T-helper 17 cell (primary cell): ENCODE measurements around the gene AHDC1. TPM values are rescaled to one million over a fixed set of nuclear protein-coding genes. Genes with fewer than 3 reads are reported as not detected.
"Not testable (repeated sequence)": the region's sequence is repeated elsewhere in the genome, so short reads cannot be mapped to it uniquely, and the experiment has no call there.

Experiments used
- ATAC-seq: fragments of 150-1000 bp; cut with Tn5 transposase; 2 replicates; pipeline ENCODE4 v1.10.0; 2021; ENCODE audit warnings: mild to moderate bottlenecking, moderate library complexity
- DNase-seq, 3 donors: peaks; one replicate each; pipeline versions ENCODE4 v3.0.0 to v3.0.0-alpha.2; 2020 to 2021
- H3K9me3 ChIP-seq: one replicate; pipeline ENCODE4 v1.7.0; 2013; ENCODE audit warnings: low read length, mild to moderate bottlenecking; ENCODE audit not compliant: control insufficient read depth, poor library complexity, severe bottlenecking
- H3K27ac Mint-ChIP-seq: one replicate; pipeline ENCODE4 v1.8.0; 2022; ENCODE audit warnings: mild to moderate bottlenecking, moderate library complexity, mixed read lengths
- H3K27me3 Mint-ChIP-seq: one replicate; pipeline ENCODE4 v1.8.0; 2022; ENCODE audit warnings: mixed read lengths
- H3K36me3 Mint-ChIP-seq: one replicate; pipeline ENCODE4 v1.8.0; 2022; ENCODE audit warnings: low read depth, mixed read lengths
- H3K4me1 Mint-ChIP-seq: one replicate; pipeline ENCODE4 v1.8.0; 2022; ENCODE audit warnings: mild to moderate bottlenecking, mixed read lengths
- H3K4me3 Mint-ChIP-seq: one replicate; pipeline ENCODE4 v1.8.0; 2022; ENCODE audit warnings: mild to moderate bottlenecking, moderate library complexity, mixed read lengths
- total RNA-seq, 4 donors: library from RNA in 2 of 4; stranded (reverse) in 2 of 4; gene quantifications; one replicate each; pipeline ENCODE4 v1.2.3 and lab custom pipeline; 2022 to 2026

The AHDC1 gene
- total RNA-seq, 2 donors from 2014 or later: 15.9 to 18.7 TPM

- Mint-ChIP-seq H3K27ac (peak overlapping the region; percentile 11), H3K4me3 (no peak overlapping the region), H3K27me3 (peaks cover 2% of the 10 kb centered on the region), H3K4me1 (no peaks in the 10 kb centered on the region), H3K36me3 (no peaks in the 10 kb centered on the region)
- DNase-seq: no peak
- no peaks in the 10 kb centered on the region for H3K9me3 ChIP-seq
- ATAC-seq: no peak
Measured at GRCh38 chr1:27503844-27504587, 99.9 kb downstream of the AHDC1 start.

GRCh38 chr1:27503033-27503432 lies 100.9 kb downstream of the AHDC1 start:
- Mint-ChIP-seq H3K4me3 (no peak overlapping the region), H3K27ac (no peak overlapping the region), H3K27me3 (peaks cover 6% of the 10 kb centered on the region), H3K4me1 (no peaks in the 10 kb centered on the region), H3K36me3 (no peaks in the 10 kb centered on the region)
- ATAC-seq: no peak
- no peak for DNase-seq
- H3K9me3 ChIP-seq: no peaks in the 10 kb centered on the region

DNA sequence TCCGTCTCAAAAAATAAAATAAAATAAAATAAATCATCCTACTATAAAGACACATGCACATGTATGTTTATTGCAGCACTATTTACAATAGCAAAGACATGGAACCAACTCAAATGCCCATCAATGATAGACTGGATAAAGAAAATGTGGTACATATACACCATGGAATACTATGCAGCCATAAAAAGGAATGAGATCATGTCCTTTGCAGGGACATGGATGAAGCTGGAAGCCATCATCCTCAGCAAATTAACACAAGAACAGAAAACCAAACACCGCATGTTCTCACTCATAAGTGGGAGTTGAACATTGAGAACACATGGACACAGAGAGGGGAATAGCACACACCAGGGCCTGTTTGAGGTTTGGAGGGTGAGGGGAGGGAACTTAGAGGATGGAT lies 102.8 kb downstream of the AHDC1 start:
- not testable (repeated sequence) for H3K4me1 Mint-ChIP-seq, H3K9me3 ChIP-seq, H3K36me3 Mint-ChIP-seq, H3K27me3 Mint-ChIP-seq, H3K27ac Mint-ChIP-seq, ATAC-seq, DNase-seq, H3K4me3 Mint-ChIP-seq

DNA sequence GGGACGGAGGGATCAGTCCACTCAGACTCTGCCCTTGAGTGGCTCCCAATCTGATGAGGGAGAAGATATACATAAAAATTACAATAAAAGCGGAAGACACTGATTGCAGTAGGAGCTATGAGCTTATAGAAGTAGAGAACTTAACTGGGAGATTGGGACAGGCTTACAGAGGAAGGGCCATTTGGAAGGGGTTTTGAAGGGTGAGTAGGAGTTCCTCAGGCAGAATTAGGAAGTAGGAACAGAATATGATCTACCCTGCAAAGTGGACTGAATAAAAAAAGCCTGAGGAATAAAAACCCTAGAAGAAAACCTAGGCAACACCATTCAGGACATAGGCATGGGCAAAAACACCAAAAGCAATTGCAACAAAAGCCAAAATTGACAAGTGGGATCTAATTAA lies 104.8 kb downstream of the AHDC1 start:
- Mint-ChIP-seq H3K4me3 (no peak overlapping the region), H3K27ac (no peak overlapping the region), H3K27me3 (peaks cover 6% of the 10 kb centered on the region), H3K4me1 (no peaks in the 10 kb centered on the region), H3K36me3 (no peaks in the 10 kb centered on the region)
- DNase-seq (no peak), ATAC-seq (no peak)
- no peaks in the 10 kb centered on the region for H3K9me3 ChIP-seq

- no peak overlapping the region for H3K4me3 Mint-ChIP-seq
Measured at GRCh38 chr1:27496604-27497155, 107.3 kb downstream of the AHDC1 start.

DNA sequence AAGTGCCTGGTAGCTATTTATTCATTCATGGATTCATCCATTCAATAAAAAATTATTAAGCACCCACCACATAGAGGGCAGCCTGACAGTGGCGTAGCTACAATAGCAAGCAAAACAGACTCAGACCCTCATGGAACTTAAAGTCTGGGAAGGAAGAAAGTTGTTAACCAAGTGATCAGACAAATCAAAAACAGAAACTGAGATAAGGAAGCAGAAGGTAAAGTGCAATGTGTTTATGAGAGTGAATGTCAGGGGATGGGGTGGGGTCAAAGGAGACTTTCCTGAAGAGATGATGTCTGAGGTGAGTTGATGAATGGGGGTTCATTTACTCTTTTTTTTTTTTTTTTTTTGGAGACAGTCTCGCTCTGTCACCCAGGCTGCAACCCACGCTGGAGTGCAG lies 111.1 kb downstream of the AHDC1 start:
- Mint-ChIP-seq H3K36me3 (peaks cover 2% of the 10 kb centered on the region), H3K27me3 (no peaks in the 10 kb centered on the region), H3K27ac (no peak overlapping the region), H3K4me1 (peaks cover 26% of the 10 kb centered on the region), H3K4me3 (no peak overlapping the region)
- no peak for DNase-seq
- ATAC-seq: no peak
- no peaks in the 10 kb centered on the region for H3K9me3 ChIP-seq

More at GRCh38 chr1:27496604-27497155, 107.3 kb downstream of the AHDC1 start:
- no peak for ATAC-seq
- Mint-ChIP-seq H3K27ac (no peak overlapping the region), H3K36me3 (no peaks in the 10 kb centered on the region), H3K27me3 (peaks cover 6% of the 10 kb centered on the region), H3K4me1 (peaks cover 2% of the 10 kb centered on the region)
- H3K9me3 ChIP-seq: no peaks in the 10 kb centered on the region
- no peak for DNase-seq

DNA sequence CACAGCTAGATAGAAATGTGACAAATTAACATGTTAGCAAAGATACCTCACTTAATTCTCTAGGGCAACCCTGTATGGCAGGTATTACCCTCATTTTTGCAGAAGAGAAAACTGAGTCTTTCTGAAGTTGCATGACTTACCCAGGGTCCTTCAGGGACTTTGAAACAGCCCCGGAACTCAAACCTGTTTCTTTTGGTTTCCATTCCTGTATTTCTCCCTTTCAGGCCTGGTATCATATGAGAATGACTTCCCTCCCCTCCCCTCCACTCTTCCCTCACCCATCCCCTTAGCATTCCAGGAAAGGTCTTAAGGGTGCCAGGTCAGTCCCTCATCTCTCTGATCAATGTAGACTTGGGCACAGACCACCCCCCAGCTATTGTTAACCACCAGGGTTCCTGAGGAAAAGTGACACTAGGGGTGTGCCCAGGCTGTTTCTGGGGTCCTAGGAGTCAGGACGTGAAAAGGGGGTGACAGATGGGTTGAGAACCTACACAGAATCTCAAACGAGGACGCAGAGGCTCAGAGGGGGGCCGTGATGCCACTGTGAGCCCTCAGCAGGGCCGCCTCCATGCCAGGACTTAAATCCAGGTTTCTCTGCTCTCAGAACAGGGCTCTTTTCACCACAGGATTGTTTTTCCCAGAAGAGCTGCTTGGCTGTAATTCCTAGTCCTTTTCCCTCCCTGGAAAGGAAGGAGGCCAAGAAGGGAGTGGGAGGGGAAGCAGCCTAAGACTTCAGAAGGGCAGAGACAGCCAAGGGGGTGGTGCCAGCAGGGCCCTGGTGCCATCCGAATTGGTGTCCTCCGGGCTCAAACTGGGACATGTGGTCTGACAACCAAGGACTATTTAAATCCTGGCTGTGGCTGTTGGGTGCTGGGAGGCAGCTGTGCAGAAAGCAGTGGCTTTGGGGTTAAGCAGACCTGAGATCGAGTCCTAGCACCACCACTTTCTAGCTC lies 111.9 kb downstream of the AHDC1 start:
- no peaks in the 10 kb centered on the region for H3K9me3 ChIP-seq
- Mint-ChIP-seq H3K4me1 (peaks cover 26% of the 10 kb centered on the region), H3K27ac (no peak overlapping the region), H3K4me3 (peak overlapping the region; percentile 57), H3K27me3 (no peaks in the 10 kb centered on the region), H3K36me3 (peaks cover 2% of the 10 kb centered on the region)
- DNase-seq (no peak), ATAC-seq (no peak)

GRCh38 chr1:27489973-27490741 lies 113.8 kb downstream of the AHDC1 start, which contains the start of gene WASF2:
WASF2 (minus strand) TSS chr1:27490167; CDS start chr1:27428890, 61,277 bp downstream.
- DNase-seq: peak; percentile 94 to 96 (median 95)

DNA sequence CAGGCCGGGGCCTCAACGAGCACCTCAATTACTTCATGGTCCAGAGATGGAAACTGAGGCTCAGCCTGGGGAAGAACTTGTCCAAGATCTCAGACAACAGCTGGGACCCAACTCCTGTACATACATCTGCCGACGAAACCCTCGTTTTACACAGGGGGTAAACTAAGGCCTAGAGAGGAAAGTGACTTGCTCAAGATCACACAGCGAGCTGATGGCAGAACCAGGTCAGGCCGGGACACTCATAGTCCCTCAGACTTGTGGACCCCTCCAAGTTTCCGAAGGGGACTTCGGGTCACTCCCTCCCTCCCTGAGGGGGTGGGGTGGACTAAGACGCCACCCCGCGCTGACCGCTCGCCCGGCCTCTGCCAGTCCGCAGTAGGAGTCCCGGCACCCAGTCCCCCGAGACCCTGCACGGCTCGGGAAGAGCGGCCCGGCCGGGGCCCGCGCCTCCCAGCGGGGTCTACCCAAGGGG lies 114.4 kb downstream of the AHDC1 start:
- no peaks in the 10 kb centered on the region for H3K27me3 Mint-ChIP-seq
- peaks cover 29% of the 10 kb centered on the region for H3K4me1 Mint-ChIP-seq
- peak overlapping the region; percentile 97 for H3K27ac Mint-ChIP-seq
- H3K36me3 Mint-ChIP-seq: peaks cover 2% of the 10 kb centered on the region
- ATAC-seq: peak; percentile 18
- H3K4me3 Mint-ChIP-seq: peak overlapping the region; percentile 98
- no peaks in the 10 kb centered on the region for H3K9me3 ChIP-seq
- DNase-seq: peak in 2 of 3 donors; percentile 12 to 13

More at GRCh38 chr1:27489973-27490741, 113.8 kb downstream of the AHDC1 start, which contains the start of gene WASF2:
- ATAC-seq: peak; percentile 96
- peaks cover 2% of the 10 kb centered on the region for H3K36me3 Mint-ChIP-seq
- no peaks in the 10 kb centered on the region for H3K27me3 Mint-ChIP-seq
- H3K27ac Mint-ChIP-seq: peak within 1 kb of the TSS; percentile 97
- H3K9me3 ChIP-seq: no peaks in the 10 kb centered on the region
- peaks cover 29% of the 10 kb centered on the region for H3K4me1 Mint-ChIP-seq
- peak within 1 kb of the TSS; percentile 98 for H3K4me3 Mint-ChIP-seq

DNA sequence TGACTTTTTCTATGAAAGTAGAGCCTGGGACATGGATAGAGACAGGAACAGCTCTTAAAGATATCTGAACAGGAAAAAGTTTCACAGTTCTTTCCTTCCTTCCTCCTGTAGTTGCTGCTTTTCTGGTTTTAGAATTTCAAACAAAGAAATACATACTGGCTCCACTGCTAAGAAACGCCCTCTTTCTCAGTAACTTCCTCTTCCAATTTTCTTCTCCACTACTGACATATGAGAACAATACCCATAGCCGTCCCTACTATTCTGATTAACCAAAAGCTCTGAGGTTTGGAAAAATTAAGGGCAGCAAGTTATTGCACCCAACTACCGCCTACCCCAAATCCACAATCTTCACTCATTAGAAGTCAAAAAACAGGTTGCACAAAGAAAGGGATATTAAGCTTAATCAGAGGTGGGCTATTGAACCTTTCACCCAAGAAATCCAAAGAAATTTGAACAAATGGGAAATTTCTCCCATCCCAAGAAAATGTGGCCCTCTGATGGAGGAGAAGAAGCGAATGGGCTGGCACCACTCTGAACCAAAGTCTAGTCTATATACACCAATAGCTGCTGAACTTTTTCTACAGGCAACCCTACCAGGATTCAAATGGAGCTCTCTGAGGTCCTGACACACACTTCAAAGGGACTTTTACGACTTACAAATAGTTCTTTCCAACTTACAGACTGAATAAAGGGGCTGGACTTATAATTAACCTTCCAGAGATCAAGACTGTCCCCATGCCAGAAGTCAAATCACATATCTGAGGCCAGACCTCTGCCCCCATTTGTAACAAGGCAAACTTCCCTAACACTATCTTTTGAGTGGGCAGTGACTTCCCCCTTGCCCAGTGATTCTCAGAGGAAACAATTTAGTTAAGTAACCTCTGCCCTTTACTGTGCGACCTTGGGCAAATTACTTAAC lies 115.7 kb downstream of the AHDC1 start:
- DNase-seq: no peak
- H3K4me3 Mint-ChIP-seq: peak overlapping the region; percentile 98
- peaks cover 35% of the 10 kb centered on the region for H3K4me1 Mint-ChIP-seq

DNA sequence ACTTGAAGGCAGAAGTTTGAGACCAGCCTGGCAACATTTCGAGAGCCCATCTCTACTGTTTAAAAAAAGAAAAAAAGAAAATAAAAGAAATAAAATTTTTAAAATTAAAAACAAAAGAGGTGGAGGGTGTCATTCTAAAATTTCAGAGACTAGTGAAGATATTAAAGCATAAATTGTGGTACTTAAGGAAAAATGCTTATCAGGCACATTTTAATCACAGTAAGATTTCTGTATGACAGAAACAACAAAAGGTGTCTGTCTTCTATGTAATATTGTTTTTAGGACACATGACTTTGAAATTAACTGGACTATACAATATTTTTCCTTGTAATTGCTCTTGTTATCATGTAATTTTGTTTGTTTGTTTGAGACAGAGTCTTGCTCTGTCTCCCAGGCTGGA lies 118.6 kb downstream of the AHDC1 start:
- Mint-ChIP-seq H3K27me3 (no peaks in the 10 kb centered on the region), H3K36me3 (peaks cover 2% of the 10 kb centered on the region), H3K27ac (no peak overlapping the region), H3K4me1 (peaks cover 42% of the 10 kb centered on the region), H3K4me3 (no peak overlapping the region)
- ATAC-seq (no peak), DNase-seq (no peak)
- no peaks in the 10 kb centered on the region for H3K9me3 ChIP-seq

More for the DNA sequence above, 115.7 kb downstream of the AHDC1 start:
- Mint-ChIP-seq H3K27me3 (no peaks in the 10 kb centered on the region), H3K36me3 (peaks cover 2% of the 10 kb centered on the region), H3K27ac (peak overlapping the region; percentile 97)
- H3K9me3 ChIP-seq: no peaks in the 10 kb centered on the region
- ATAC-seq: no peak
